Right renal pelvis (tissue), 4 donors: ENCODE results near the gene NARS2. TPM values are rescaled to one million over a fixed set of nuclear protein-coding genes. Genes with fewer than 3 reads are reported as not detected.
"Not testable (repeated sequence)": the region's sequence is repeated elsewhere in the genome, so short reads cannot be mapped to it uniquely, and the experiment has no call there.

Experiments used
- DNase-seq, 4 donors: peaks; one replicate each; pipeline ENCODE4 v3.0.0-alpha.2; 2013; ENCODE audit warnings: low read depth in 4 of 4, low spot score in 3 of 4, missing footprints in 1 of 4
- polyA plus RNA-seq, 4 donors: library from polyadenylated mRNA; unstranded; fragments of 120-200 nt; gene quantifications; one replicate each; pipeline ENCODE4 v1.2.1, GENCODE V29; 2013; ENCODE audit not compliant: insufficient read length in 4 of 4

NARS2 gene
- polyA plus RNA-seq: 10 to 100 TPM; 38.5 to 56.6 (median 50.4) TPM

GRCh38 chr11:78574386-78575381 is at the start of gene NARS2:
NARS2 (minus strand) TSS chr11:78574864; CDS start chr11:78574488, 376 bp downstream.
- peak; percentile 98 to 99 (median 98) for DNase-seq

- DNase-seq: no peak
Measured at GRCh38 chr11:78622666-78623065, 48.0 kb upstream of the NARS2 start.

- no peak for DNase-seq
Measured at GRCh38 chr11:78620159-78620558, 45.5 kb upstream of the NARS2 start.

- no peak for DNase-seq
Measured at GRCh38 chr11:78615724-78616123, 41.1 kb upstream of the NARS2 start.

- no peak for DNase-seq
Measured at GRCh38 chr11:78613378-78613813, 38.7 kb upstream of the NARS2 start.

- no peak for DNase-seq
Measured at GRCh38 chr11:78612721-78613377, 38.2 kb upstream of the NARS2 start.

- DNase-seq: not testable (repeated sequence)
Measured at GRCh38 chr11:78609321-78609720, 34.7 kb upstream of the NARS2 start.

- DNase-seq: no peak
Measured at GRCh38 chr11:78607696-78608095, 33.0 kb upstream of the NARS2 start.

GRCh38 chr11:78606667-78607066 is 32.0 kb upstream of the NARS2 start:
- no peak for DNase-seq

- no peak for DNase-seq
Measured at GRCh38 chr11:78605296-78605695, 30.6 kb upstream of the NARS2 start.

GRCh38 chr11:78603792-78604191 is 29.1 kb upstream of the NARS2 start:
- DNase-seq: no peak

GRCh38 chr11:78602771-78603170 is 28.1 kb upstream of the NARS2 start:
- not testable (repeated sequence) for DNase-seq

- DNase-seq: not testable (repeated sequence)
Measured at GRCh38 chr11:78601066-78601465, 26.4 kb upstream of the NARS2 start.

- not testable (repeated sequence) for DNase-seq
Measured at GRCh38 chr11:78597579-78597978, 22.9 kb upstream of the NARS2 start.

GRCh38 chr11:78595436-78596130 is 20.9 kb upstream of the NARS2 start:
- peak; percentile 52 to 70 (median 67) for DNase-seq

- no peak for DNase-seq
Measured at GRCh38 chr11:78594814-78595213, 20.1 kb upstream of the NARS2 start.

GRCh38 chr11:78588517-78588916 is 13.9 kb upstream of the NARS2 start:
- no peak for DNase-seq

GRCh38 chr11:78587446-78587845 is 12.8 kb upstream of the NARS2 start:
- DNase-seq: no peak

GRCh38 chr11:78586452-78587046 is 11.9 kb upstream of the NARS2 start:
- no peak for DNase-seq

- DNase-seq: no peak
Measured at GRCh38 chr11:78583889-78584288, 9.2 kb upstream of the NARS2 start.
